Stimulated activated CD4-positive, alpha-beta T cell treated with anti-CD3 and anti-CD28 coated beads, Interleukin-2, amount 100 ng/mL, for 24 hours (primary cell): Measurements from ENCODE around the gene CAMSAP2.

Experiments
- DNase-seq, 2 donors: peaks; one replicate each; pipeline ENCODE4 v3.0.0-alpha.2; 2020

The CAMSAP2 gene, protein sequence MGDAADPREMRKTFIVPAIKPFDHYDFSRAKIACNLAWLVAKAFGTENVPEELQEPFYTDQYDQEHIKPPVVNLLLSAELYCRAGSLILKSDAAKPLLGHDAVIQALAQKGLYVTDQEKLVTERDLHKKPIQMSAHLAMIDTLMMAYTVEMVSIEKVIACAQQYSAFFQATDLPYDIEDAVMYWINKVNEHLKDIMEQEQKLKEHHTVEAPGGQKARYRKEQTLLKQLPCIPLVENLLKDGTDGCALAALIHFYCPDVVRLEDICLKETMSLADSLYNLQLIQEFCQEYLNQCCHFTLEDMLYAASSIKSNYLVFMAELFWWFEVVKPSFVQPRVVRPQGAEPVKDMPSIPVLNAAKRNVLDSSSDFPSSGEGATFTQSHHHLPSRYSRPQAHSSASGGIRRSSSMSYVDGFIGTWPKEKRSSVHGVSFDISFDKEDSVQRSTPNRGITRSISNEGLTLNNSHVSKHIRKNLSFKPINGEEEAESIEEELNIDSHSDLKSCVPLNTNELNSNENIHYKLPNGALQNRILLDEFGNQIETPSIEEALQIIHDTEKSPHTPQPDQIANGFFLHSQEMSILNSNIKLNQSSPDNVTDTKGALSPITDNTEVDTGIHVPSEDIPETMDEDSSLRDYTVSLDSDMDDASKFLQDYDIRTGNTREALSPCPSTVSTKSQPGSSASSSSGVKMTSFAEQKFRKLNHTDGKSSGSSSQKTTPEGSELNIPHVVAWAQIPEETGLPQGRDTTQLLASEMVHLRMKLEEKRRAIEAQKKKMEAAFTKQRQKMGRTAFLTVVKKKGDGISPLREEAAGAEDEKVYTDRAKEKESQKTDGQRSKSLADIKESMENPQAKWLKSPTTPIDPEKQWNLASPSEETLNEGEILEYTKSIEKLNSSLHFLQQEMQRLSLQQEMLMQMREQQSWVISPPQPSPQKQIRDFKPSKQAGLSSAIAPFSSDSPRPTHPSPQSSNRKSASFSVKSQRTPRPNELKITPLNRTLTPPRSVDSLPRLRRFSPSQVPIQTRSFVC (N-terminal part only)

DNA sequence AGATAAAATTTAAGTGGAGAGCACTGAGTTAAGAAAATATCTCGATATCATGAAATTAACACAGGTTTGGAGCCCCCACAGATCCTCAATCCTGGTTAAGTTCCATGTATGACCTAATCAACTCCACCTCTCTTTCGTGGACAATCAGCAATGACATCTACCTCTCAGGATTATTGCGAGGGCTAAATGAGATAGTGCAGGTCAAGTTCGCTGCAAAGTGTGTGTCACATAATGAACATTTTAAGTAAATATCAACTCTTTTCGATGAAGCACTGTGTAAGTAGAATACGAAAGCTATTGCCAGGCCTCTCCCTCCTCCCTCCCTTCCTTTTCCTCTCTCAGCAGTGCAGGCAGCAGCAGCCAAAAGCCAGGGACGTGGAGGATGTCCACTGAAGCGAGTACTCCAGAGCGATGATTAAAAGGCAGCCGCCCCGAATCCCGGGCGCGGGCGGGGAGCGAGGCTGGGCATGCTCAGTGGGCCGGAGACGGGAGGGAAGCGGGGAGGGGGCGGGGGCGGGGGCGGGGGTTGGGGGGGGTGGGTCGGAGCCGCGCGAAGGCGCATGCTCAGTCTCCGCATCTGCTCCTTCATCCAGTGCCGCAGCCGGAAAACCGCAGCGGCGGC lies at the start of gene CAMSAP2:
TSS of gene CAMSAP2 (plus strand) at position 567 of the 622 bp plus-strand sequence. CDS start 935 bp downstream, outside the sequence.
- peak; percentile 68 to 76 for DNase-seq

DNA sequence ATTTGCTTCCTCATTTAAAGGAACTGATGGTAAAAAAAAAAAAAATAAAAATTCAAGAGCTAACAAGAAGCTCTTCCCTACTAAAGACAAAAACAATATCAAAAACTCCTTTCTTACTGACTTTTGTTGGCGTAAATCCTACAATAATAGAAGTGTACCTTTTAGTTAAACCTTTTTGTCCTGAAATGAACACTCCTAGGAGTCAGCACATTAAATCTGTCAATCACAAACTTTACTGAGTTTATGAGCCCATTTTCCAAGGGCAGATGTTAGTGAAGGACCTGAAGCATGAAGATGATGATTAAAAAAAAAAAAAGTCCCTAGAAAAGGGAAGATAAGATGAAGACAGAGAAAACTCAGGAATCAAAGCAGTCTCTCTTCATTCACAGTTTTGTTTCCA lies 46.4 kb upstream of the CAMSAP2 start:
- no peak for DNase-seq

DNA sequence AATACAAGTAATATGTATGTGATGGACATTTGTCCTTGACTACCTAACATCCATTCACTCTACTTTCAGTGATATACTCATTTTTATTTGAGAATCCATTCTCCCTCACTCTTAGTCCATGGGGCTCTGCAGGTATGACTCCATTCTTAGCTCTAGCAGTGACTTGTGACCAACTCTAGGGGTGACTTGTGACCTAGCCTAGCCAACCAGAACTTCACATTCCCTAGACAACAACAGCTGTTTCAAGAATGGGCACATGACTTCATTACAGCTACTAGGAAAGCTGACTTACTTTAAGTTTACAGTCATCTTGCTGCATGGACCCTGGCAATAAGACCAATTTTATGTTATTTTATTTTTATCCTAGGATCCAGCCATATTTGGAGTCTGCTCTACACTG lies 45.4 kb upstream of the CAMSAP2 start:
- DNase-seq: no peak

DNA sequence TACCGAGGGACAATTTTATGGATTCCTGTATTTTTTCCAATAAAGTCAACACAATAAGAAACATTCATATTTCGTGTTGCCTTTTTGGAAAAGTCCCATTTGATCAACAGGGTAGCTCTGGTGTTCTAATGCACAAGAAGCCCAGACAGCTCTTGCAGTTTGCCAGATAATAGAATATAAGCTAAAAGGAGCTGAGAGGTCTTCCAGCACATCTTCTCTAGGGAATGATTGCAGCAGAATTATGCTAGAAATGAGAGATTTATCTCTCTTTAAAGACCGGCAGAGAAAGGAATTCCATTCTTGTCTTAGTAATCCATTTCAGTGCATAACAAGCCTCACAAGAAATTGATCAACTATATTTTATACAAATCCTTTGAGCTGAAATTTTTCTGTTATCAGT lies 44.0 kb upstream of the CAMSAP2 start:
- DNase-seq: no peak

DNA sequence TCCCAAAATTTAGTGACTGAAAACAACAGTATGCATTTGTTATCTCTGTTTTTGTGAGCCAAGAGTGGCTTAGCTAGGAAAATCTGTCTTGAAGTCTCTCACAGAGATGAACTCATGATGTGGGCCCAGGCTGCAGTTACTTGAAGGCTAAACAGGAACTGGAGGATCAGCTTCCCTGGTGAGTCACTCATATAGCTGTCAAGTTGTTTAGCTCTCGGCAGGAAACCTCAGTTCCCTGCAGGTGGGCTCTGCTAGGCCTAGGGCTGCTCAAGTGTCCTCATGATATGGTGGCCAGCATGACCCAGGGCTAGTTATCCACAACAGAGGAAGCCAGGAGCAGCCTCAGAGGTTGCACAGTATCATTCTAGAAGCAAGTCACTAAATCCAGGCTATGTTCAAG lies 38.8 kb upstream of the CAMSAP2 start:
- no peak for DNase-seq

DNA sequence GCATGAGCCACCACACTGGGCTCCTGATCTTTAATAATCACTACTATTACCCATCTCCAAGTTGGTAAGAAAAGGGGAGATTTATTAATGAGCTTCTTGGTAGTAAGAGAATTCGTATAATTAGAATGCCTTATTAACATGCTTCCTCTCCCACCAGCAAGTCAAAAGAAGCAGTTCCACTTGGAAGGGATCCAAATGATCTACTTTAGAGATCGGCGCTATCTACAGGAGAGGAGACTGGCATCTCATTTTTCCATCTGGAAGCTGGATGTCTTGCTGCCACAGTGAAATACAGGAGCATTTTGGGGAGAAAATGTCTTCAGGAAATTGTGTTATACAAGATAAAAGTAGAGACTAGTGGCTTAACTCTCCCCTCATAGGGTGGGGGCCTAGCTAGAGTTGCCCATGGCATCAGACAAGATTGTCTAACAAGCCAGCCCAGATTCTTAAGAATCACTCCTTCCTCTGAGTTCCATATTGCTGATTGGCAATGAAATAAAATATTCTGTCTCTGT lies 33.6 kb upstream of the CAMSAP2 start:
- no peak for DNase-seq

DNA sequence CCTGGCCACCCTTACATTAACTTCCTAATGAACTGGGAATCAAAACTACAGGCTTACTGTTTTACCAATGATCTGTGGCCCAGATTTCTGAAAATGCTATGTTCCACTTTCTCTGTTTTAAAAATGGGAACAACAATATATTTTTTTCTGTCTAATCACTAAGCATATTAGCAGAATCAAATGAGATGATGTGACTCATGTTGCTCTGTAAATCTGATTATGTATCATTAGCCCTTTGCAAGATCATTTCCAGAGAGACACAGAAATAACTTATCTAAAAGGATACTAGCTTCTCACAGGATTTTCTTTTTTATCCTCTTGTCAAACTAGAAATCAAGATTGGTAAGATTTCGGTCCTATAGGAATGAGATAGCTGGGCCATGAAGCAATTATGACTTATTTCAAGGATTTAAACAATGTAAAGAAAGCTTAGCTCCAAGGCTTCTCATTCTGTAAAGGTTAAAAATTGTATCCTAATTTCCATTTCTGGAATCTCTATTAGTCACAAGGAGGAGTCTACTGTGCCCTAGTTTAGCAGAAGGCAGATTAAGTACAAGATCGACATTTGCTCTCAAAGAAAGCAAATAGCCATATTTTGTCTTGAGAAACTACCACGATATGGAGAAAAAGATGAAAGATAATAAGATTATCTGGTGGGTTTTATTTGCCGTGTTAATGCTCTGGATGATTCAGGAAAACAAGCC lies 32.4 kb upstream of the CAMSAP2 start:
- no peak for DNase-seq

DNA sequence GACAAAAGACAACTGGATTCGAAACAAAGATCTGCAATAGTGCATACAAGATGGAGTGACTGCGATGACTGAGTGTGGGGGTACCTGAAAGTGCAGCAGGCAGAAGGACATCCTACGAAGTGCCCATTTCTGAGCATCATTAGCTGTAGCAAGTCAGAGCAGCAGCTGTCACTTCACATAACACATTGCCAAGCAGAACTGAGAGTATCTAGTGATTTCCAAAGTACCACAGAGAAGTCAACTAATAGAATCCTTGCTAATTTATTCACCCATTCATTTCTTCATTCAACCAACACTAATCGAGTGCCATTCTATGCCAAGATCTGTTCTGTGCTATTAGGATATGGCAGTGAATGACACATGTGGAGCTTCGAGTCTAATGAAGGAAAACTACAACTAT lies 31.6 kb upstream of the CAMSAP2 start:
- no peak for DNase-seq

DNA sequence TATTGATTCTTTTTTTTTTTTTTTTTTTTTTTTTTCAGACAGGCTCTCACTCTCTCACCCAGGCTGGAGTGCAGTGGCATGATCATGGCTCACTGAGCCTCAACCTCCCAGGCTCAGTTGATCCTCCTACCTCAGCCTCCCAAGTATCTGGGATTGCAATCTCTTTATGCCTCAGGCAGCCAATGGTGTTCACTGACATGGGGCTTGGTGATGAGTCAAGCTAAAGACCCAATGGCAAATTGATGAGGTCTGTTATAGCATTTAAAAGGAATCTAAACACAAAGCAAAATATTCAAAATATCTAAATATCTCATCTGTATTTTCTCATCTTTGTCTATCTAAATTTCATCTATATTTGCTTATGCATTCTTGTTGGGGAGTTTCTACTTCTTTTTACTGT lies 30.5 kb upstream of the CAMSAP2 start:
- DNase-seq: no peak

DNA sequence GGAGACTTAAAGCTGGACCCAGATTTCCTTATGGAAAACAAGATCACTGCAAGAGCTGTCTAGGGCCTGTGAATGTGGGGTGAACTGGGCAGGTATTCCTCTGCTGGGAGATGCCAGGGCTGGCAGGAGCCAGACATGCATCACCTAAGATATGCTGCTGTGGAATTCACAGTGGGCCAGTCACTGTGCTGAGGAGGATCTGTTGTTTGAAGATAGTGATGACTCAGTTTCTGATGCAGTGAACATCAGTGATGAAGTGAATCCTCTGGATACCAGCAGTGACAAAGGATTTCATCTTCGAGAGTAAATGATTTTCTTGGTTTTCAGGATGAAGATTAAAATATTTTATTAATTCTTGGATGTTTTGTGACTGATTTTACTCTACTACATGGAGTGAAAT lies 29.9 kb upstream of the CAMSAP2 start:
- DNase-seq: no peak

DNA sequence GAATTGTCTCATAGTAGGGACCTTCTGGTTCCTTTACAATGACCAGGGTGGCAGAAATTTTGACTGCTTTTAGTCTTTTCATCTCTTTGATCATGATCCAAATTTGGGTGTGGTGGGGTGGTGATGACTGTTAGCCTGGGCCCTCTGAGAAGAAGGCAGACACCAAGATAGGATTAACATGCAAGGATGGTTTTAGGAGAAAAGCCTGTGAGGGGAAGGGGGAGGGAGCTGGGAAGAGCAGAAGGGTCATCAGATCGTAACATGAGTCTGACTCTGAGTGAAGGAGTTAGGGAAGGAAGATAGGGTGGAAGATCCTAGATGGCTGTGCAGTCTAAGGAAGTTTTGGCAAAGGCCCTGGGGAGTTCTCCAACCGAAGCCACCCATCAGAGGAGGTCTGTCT lies 28.5 kb upstream of the CAMSAP2 start:
- no peak for DNase-seq

DNA sequence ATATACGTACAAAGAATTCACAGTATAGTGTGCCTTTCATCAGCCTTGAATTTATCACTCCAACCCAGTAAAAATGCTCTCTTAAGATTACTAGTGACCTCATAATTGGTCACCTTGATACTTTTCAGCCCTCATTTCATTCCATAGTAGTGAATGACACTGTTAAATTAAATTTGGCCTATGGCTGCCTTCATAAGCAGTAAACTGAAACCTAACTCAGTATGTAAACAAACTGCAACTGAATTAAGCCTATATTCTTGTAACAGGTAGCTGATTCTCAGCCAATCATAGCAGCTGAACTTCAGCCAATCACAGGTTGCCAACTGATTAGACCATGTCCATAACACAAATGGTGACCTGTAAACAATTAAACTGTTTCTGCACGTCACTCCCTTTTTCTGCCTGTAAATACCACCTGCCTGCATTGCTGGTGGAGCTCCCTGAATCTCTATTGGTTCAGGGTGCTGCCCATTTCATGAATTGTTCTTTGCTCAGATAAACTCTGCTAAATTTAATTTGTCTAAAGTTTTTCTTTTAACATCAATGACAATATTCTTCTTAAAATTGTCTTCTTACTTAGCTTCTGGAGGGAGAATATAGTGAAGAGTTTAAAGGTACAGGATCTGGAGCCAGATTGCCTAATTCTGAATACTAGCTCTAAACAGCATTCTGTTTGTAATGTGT lies 24.0 kb upstream of the CAMSAP2 start:
- DNase-seq: no peak

DNA sequence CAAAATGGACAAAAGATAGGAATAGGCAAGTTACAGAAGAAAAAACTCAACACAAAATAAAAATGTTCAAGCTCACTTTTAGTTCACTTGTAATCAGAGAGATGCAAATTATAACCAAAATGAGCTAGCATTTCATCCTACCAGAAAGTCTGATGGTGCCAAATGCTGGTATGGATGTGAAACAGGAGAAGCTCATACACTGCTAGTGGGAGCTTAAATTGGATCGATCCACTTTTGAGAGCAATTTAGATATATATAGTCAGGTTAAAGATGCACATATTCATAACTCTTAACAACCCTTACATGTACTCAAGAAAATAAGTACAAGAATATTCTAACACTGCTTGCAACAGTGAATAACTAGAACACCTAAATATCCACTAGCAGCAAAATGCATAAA lies 18.5 kb upstream of the CAMSAP2 start:
- DNase-seq: no peak

DNA sequence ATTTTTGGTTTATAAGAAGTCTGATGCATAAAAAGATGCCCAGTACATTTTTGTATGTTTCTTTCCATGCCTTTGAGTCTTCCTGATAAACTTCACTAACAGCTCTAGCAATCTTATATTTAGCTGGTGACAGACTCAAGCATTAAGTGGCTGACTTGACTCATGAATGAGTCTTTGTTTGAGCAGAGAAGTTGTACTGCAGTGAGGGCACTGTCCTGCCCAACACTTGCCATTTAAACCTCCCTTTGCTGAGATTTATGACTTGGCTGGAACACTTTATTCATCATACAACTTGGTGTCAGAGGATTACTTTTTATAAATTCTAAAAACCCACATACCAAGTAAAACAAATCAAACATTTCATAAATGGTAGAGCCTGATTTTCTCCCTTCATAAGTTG lies 14.6 kb upstream of the CAMSAP2 start:
- DNase-seq: no peak

DNA sequence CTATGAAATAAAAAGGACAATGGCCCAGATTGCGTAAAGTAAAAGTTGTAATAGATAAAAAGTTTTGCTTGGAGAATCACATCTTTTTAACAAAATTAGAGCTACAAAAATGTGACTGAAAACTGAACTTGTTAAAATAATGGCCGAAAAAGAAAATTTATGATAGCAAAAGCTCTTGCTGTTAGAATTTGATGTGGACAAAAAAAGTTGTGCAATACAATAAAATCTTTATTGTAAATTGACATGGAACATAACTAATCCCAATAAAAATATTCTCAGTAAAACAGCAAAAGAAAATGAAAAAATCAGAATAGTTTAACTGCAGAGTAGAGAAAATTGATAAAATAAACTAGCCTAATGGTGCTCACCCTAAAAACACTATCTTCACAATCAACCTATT lies 11.4 kb upstream of the CAMSAP2 start:
- no peak for DNase-seq

DNA sequence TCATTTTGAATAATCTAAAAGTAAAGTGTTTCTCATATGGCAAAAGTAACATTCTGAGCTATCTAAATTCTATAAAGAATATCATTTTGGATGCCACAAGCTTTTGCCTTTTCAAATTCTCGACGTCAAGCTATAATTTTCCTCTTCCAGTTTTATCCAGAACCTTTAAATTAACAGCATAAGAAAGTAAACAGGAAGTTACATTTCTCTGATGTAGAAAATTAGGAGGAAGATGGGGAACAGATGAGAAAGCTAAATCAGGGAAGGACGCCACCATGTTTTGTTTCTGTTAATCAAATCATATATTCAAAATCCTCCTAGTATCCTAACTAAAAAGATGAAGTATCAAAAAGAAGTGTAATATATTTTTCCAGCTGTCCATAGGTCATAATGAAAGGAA lies 8.8 kb upstream of the CAMSAP2 start:
- no peak for DNase-seq

DNA sequence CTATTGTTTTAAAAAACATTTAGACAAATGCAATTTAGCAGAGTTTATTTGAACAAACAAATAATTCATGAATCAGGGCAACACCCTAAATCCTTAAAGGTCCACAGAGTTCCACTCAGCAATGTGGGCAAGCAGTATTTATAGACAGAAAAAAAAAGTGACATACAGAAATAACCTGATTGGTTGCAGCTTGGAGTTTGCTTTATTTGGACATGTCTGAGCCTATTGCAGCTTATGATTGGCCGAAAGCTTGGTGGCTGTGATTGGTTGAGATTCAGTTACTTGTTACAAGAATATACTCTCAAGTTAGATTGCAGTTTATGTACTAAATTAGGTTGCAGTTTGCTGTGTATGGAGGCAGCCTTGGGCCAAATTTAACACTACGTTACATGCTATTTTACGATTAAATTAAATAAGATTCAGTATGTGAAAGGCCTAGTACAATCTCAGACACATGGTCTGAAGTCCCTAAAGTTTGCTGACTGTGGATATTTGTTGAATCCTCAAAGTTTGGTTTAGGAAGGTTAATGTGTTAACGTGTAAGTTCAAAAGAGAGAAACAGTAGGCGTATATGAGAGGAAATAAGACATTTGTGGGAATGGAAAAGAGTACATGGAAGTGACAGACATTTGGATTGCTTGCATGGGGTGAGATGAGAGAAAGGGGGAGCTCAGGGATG lies 6.9 kb upstream of the CAMSAP2 start:
- no peak for DNase-seq

DNA sequence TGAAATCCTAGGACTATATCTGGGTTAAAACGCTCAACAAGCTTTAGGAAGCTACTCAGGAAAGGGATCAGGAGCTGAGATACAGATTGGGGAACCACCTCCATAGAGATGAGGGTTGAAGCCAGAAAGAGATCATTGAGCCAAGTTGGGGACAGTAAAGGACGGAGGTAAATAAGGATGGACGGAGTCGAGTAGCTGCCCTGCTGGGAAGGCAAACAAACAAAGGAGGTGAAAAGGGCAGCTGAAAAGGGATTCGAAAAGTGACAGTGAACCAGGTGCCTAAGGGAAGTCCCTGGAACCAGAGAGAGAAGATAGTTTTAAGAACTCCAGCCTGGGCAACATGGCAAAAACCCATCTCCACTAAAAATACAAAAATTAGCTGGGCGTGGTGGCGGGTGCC lies 6.3 kb upstream of the CAMSAP2 start:
- DNase-seq: no peak

DNA sequence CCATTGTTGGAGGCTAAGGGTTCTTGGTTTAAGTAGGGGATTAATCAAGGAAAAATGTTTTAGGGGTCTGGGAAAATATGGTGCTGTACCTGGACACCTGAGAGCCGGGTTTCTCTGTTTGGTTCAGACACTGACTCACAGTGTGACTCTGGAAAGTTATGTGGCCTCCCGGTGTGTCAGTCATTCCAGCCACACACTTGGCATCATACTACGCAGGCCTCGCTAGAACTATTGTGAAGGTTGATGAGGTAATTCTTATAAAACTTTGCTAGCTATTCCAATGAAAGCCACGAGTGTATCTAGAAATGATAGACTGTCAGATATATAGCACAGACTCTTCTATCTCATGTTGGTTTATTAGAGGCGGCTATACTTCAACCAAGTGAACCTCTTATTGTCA lies 4.8 kb upstream of the CAMSAP2 start:
- DNase-seq: peak in 1 of 2 donors; percentile 41

DNA sequence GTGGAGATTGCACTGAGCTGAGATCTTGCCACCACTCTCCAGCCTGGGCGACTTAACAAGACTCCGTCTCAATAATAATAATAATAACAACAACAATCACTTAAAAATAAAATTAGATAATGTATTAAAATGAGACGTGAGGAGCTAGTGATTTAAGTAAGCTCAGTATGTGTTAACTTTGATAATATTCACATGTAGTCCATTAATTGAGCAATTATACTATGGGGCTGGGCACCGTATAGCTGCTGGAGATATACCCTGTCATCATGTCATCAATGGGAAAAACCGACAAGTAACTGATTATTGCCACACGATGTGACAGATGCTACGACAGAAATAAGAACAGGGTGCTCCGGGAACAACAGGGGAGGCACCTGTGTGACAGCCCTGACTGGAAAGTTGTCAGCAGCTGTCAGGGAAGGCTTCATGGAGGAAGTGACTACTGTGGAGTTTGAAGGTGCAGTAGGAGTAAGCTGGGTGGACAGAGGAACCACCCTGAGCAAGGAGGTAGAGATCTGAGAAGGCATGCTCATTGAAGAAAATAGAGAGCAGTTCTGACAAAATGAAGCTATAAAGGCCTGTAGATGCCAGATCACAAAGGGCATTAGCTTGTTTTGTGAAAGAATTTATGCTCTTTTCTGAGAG lies 924 bp upstream of the CAMSAP2 start:
- DNase-seq: no peak
